GM12873 (cell line): ENCODE measurements around the gene IQGAP3.

Experiments used
- TF ChIP-seq, protein P1 (sequence below): IDR thresholded peaks from 2 replicates; pipeline ENCODE4 v1.5.1; 2012; ENCODE audit warnings: low read depth, mild to moderate bottlenecking, moderate library complexity, low read length, control low read depth; ENCODE audit not compliant: insufficient read depth; ENCODE audit errors: missing control alignments

IQGAP3 gene

DNA sequence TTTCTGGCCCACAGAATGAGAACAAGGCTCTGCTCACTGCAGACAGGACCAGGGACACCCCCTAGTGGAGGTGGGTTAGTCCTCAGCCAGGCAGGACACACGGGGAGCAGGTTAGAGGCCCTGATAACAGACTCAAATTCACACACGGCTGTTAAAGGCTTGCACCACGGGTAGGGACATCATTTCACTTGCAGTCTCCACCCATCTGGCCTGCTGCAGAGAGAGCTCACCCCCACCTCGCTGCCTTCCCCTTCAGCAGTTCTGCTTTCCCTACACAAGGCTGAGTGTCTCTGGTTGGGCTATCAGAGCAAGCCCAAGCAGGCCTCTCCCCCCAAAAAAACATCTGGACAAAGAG lies 92.4 kb downstream of the IQGAP3 start:
- TF ChIP-seq, protein P1, sequence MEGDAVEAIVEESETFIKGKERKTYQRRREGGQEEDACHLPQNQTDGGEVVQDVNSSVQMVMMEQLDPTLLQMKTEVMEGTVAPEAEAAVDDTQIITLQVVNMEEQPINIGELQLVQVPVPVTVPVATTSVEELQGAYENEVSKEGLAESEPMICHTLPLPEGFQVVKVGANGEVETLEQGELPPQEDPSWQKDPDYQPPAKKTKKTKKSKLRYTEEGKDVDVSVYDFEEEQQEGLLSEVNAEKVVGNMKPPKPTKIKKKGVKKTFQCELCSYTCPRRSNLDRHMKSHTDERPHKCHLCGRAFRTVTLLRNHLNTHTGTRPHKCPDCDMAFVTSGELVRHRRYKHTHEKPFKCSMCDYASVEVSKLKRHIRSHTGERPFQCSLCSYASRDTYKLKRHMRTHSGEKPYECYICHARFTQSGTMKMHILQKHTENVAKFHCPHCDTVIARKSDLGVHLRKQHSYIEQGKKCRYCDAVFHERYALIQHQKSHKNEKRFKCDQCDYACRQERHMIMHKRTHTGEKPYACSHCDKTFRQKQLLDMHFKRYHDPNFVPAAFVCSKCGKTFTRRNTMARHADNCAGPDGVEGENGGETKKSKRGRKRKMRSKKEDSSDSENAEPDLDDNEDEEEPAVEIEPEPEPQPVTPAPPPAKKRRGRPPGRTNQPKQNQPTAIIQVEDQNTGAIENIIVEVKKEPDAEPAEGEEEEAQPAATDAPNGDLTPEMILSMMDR = peak; percentile 30

DNA sequence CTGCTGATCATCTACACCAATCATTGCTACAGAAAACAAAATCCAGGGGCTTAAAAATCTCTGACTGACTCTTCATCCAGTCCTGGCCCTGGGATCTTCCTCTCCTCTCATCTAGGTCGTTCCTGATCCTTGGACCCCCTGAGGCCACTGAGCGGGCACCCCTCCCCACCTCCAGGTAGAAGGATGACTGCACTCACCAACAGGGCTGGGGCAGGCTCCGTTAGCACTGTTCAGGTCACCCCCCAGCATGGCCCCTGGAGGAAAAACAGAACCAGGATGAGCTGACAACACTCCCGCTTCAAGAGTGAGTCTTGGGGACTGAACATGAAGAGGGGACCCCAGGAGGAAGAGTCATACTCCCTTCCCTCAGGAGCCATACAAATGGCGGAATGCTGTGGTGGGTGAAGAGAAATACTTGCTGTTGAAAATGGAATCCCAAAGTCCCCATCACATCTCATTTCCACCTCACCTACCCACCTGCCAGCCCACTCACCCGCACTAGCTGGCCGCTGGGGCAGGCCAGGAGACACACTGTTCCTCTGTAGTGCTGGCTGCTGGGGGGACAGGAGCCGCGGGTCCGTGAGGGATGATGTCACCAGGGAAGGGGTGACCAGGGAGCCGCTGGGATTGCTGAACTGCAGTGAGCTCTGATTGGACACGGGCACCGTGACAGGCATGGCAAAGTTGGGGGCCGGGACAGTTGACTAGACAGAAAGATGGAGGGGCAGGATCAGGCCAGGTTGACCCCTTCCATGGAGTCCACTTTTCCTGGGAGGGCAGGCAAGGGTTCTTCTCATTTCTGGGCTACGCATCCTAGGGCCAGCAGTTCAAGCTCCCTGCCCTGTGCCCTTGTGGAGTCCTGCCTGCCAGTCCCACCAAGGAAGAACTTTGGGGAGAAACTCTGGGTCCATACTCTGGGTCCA lies 93.0 kb downstream of the IQGAP3 start:
- TF ChIP-seq, protein P1 = no peak

DNA sequence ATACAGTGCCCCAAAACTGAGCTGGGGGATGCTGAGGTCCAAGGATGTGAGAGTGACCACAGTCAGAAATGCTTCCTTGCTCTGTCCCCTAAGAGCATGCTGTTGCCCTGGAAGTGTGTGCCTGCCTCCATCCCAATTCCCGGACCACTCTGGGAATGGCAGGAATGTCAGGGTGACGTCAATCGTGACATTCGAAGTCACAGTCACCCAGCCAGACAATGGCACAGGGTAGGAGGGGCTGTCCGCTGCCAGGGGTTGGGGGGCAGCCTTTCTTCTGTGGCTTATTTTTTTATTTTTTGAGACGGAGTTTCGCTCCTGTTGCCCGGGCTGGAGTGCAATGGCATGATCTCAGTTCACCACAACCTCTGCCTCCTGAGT lies 94.1 kb downstream of the IQGAP3 start:
- TF ChIP-seq, protein P1 = no peak

DNA sequence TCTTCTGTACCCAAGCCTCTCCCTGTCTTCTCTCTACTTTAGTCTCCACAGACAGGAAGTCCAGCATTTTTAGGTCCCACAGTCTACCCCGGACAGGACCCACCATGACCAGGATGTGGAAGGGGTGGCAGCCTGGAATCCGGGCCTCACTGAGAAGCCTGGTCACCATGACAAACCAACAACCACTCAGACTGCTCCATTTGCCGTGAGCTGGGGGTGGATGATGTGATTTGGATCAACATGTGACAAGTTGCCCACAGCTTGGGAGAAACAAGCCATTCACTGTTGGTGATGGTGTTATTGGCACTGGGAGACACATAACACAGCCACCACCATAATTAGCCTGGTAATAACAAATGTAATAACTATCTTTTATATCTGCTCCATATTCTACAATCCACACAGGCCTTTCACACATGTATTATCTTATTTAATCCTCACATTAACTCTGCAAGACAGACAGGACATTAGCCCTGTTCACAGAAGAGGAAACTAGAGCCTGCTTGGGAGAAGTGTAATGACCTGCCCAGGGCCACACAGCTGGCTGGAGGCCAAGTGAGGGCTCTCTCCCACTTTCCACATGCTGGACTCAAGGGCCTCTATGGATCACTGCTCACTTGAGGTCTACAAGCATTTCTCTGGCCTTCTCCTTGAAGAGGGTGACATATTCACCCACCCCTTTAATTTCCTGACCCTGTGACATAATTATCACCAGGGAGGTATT lies 94.7 kb downstream of the IQGAP3 start:
- TF ChIP-seq, protein P1 = no peak

DNA sequence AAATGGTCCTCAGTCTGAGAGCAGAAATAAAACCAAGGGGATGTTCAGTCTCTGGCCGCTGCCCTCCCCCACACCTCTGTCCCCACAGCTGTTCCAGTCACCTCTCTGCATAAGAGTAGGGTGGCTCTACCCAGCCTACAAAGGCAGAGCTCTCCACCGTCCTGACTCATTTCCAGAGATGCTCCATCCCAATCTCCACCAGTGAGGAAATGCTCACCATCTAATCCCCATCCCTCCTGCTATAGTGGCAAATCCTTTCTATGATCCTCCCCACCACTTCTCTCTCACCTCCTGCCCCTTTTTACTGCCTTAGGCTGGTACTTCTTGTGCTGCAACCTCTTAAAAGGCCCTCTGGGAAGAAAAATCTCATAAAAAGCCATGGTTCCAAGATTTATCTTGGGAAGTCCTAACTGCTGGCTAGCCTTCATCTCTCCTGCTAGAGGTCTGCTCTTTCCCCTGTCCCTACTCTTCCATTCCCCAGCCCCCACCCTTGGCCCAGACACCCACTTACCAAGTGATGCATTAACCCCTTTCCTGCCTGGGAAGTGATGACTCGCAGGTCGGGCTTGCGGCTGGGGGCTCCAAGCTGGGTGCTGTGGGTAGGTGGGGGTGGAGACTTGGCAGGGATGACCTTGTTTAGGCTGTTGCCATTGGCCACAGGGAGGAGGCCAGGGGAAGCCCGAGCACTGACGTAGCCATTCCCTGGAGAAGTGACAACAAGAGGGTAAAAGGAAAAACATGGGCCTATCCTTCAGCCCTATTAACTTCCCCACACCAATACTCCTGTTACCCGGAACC lies 95.7 kb downstream of the IQGAP3 start:
- TF ChIP-seq, protein P1 = no peak

DNA sequence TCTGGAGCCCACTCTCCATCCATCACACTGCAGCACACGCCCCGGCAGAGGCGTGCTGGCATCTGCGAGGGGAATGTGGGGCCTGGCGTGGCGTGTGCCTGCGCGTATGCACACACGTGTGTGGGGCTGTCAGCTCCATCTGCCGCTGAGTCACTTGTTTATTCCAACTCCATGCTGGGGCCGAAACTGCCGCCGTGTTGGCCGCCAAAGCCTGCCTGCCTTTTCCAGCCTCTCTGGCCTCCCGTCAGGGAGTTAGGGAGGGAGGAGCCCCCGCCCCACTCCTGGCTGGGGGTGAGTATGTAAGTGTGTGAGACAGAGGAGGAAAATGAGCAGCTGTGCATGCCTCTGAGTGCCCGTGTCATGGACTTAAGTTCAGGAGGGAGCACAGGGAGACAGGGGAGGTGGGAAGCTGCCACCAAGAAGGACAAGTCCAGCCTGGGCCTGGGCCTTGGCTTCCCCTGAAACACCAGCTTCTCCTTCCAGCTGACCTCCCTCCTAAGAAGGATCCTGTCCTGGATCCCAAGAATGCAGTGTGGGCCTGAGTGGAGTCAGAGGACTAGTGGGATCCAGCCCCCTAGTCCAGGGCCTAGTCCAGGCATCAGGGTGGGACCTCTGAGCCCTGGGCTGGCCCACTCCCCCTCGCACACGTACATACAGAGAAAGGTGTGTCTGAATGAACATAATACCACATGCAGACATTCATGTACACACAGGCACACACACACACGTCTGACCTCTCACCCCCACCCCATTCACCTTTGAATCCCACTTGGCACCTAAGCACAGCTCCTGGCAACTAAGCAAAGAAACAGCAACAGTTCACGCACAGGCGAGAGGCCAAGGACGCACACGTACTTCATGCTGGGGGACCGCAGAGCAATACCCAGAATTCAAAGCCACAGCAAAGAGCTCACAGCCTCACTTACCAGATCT lies 96.5 kb downstream of the IQGAP3 start:
- TF ChIP-seq, protein P1 = no peak
